GM19468 (cell line): ENCODE measurements around the gene SNX13.
"Not testable (repeated sequence)": the region's sequence is repeated elsewhere in the genome, so short reads cannot be mapped to it uniquely, and the experiment has no call there.

Experiments used
- ATAC-seq: cut with Tn5 transposase; IDR thresholded peaks from one replicate; pipeline ENCODE4 v1.9.1; 2021; ENCODE audit warnings: mild to moderate bottlenecking, moderate library complexity, moderate number of reproducible peaks; ENCODE audit not compliant: unreplicated experiment; ENCODE audit errors: extremely low read depth

SNX13 gene

DNA sequence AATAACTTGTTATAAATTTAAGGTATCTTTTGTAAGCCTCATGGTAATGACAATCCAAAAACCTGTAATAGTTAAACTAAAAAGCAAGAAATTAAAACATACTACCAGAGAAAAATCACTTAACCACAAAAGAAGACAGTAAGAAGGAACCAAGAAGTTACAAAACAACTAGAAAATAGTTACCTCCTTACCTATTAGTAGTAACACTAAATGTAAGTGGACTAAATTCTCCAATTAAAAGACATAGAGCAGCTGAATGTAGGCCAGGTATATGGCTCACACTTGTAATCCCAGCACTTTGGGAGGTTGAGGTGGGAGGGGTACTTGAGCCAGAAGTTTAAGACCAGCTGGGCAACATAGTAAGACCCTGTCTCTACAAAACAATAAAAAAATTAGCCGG is 84.0 kb downstream of the SNX13 start:
- ATAC-seq: no peak

- ATAC-seq: no peak
Observed at GRCh38 chr7:17855202-17855601, 85.1 kb downstream of the SNX13 start.

DNA sequence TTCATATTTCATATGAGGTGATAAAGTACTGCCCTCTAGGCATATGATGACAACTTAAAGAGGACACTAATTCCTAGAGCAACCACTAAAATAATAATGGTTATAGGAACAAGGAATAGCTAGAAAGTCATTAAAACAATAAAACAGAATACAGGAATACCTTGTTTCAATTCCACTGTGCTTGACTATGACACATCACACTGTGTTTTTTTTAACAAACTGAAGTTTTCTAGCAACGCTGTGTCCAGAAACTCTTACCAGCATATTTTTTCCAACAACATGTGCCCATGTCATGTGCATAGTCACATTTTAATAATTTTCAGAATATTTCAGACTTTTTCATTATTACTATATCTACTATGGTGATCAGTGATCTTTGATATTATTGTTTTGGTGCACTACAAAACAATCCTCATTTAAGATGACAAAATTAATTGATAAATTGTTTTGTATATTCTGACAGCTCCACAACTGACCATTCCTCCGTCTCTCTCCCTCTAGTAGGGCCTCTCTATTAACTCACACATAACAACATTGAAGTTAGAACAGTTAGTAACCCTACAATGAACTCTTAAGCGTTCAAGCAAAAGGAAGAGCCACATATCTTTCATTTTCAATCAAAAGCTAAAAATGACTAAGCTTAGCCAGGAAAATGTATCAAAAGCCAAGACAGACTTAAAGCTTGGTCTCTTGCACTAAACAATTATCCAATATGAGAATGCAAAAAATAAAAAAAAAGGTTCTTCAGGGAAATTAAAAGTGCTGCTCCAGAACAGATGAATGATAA is 85.8 kb downstream of the SNX13 start:
- no peak for ATAC-seq

GRCh38 chr7:17852361-17852760 is 87.9 kb downstream of the SNX13 start:
- no peak for ATAC-seq

DNA sequence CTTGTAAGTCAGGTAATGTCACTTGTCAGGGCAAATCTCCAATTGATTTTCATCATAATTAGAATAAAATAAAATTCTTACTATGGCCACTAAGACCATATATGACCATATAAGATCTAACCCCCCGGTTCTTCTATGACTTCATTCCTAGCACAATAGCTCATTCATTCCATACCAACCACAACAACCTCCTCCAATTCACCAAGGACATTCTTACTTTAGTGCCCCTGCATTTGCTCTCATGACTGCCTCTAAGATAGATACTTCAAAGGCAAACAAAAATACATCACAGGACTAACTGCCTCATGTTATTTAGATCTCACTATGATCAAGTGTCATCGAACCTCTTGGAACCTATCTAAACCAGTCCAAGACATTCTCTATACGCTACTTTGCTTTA is 90.8 kb downstream of the SNX13 start:
- no peak for ATAC-seq

DNA sequence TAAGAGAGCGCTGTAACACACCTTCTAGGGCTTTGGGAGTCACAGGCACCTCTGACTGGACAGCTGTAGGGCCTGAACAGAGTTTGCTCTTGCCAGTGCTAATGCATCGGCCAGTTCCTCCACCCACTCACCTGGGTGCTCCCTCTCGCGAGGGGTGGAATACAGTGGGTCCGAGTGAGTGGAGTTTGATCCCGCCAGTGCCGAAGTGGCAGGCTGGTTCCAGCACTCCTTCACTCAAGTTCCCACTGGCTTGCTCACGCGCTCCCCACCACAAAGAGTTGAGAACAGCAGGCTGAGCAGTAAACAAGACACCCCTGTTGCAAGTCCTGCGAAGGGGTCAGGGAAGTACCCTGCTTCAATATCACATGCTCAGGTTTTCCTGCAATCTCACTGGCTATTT is 91.8 kb downstream of the SNX13 start:
- no peak for ATAC-seq

- ATAC-seq: no peak
Observed at GRCh38 chr7:17846935-17847334, 93.4 kb downstream of the SNX13 start.

- ATAC-seq: no peak
Observed at GRCh38 chr7:17845197-17845547, 95.1 kb downstream of the SNX13 start.

DNA sequence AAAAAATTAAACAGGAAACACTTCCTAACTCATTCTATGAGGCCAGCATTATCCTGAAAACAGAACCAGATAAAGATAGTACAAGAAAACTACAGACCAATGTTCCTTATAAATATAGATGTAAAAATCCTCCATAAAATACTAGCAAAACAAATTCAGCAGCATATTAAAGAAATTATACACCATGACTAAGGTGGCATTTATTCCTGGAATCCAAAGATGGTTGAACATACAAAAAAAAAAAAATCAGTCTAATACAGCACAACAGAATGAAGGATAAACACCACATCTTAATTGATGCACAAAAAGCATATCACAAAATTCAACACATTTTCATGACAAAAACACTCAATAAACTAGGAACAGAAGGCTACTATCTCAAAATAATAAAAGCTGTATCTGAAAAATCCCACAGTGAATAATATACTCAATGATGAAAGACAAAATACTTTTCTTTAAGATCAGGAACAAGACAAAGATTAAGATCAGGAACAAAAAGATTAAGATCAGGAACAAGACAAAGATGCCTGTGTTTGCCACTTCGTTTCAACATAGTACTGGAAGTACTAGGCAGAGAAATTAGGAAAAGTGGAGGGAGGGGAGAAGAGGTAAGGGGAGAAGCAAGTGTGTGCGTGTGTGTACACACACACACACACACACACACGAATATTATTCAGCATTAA is 95.6 kb downstream of the SNX13 start:
- no peak for ATAC-seq

GRCh38 chr7:17844022-17844421 is 96.3 kb downstream of the SNX13 start:
- ATAC-seq: no peak

- no peak for ATAC-seq
Observed at GRCh38 chr7:17843041-17843440, 97.3 kb downstream of the SNX13 start.

DNA sequence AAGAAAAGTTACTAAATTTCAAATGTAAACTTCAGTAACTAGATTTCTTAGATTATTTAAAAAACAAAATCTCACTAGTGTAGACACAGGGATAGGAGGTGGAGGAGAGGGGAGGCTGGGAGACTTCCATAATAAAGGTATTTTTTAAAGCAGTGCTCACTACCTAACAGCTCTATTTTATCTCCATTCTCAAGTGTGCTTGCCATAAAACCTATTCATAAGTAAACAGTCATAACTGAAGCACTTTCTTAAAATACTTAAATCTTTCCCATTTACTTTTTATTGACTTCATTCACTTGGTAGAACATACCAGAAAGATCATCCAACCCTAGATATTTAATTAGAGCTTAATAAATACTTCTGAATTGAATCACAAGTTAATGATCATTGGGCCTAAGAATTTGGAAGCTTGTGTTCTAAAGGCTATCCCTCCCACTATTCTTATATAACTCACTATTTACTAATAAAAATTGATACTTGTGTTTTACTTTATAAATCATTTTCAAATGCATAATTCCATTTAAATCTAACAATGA is 107.4 kb downstream of the SNX13 start:
- ATAC-seq: no peak

- no peak for ATAC-seq
Observed at GRCh38 chr7:17832242-17832641, 108.1 kb downstream of the SNX13 start.

DNA sequence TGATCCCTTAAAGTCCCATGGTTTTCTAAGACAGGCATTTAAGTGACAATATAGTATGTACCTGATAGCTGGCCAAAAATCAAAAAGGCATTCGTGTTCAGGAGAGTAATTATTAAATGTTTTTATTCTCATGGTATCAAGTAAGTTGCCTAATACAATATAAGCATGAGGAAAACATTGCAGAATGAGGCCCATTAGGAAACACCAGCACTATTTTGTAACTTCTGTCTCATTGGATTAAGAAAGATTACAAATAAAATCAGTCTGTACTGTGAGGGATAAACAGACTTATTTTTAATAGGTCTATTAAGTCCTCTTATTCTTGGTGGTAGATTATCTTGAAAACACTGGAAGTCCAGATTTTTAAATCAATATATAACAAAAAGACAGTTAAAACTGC is 110.1 kb downstream of the SNX13 start:
- ATAC-seq: no peak

DNA sequence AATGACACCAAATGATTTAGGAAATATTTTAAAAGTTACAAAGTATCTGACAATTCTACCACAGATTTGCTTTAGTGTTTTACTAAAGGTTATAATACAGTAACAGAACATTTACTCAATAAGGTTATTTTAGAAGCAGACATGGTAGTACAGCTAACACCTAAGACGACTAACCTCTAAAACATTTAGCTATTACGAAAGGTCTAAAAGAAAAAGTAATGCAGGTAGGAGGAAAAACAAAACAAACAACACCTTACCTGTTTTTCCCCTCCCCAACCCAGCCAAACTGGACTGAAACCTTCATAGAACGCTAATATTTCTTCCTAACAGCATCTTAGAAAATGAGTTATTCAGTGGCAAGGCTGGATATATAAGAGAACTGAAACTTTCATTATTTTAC is 111.3 kb downstream of the SNX13 start:
- no peak for ATAC-seq

GRCh38 chr7:17822547-17823173 is 117.6 kb downstream of the SNX13 start:
- ATAC-seq: no peak

DNA sequence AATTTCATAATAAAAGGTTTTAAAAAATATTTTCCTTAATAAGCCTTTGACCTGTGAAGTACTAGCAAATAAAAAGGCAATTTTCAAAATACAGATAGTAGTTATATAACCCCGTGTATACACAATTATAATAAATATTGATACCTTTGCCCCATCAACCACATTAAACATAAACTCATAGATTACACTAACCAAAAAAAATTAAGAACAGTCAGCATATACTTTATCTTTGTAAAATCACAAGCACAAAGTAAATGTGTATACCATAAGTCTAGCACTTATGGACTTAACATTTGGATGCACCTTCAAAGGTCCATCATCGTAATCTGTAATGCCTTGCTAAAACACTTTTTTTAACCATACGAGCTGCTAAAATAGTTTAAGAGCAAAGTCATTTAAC is 123.4 kb downstream of the SNX13 start:
- ATAC-seq: no peak

- ATAC-seq: no peak
Observed at GRCh38 chr7:17815318-17815717, 125.0 kb downstream of the SNX13 start.

DNA sequence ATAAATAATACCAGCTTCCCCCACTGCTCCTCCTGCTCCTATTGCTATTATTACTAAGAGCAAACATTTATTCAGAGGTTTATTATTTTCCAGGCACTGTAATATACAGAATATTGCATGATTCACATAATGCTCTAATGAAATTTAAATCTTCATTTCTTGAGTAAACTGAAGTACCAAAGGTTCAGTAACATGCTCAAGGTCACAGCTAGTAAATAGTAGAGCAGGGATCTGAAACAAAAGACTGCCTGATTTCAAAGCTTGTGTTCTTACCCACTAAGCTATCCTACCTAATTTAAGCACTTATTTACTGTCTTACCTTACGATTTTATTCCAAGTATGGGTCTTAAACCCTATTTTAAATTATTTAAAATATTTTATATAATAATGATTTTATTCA is 126.2 kb downstream of the SNX13 start:
- ATAC-seq: no peak

DNA sequence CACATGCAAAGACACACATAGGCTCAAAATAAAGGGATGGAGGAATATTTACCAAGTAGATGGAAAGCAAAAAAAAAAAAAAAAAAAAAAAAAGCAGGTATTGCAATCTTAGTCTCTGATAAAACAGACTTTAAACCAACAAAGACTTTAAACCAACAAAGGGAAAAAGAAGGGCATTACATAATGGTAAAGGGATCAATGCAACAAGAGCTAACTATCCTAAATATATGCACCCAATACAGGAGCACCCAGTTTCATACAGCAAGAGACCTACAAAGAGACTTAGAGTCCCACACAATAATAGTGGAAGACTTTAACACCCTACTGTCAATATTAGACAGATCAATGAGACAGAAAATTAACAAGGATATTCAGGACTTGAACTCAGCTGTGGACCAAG is 131.1 kb downstream of the SNX13 start:
- not testable (repeated sequence) for ATAC-seq

GRCh38 chr7:17807242-17807641 is 133.1 kb downstream of the SNX13 start:
- no peak for ATAC-seq
